GM21367 (cell line): ENCODE results near the gene RNASET2.

Experiments
- ATAC-seq: cut with Tn5 transposase; IDR thresholded peaks from one replicate; pipeline ENCODE4 v1.9.1; 2021; ENCODE audit not compliant: unreplicated experiment

RNASET2 gene

GRCh38 chr6:166970776-166971175 lies 14.4 kb upstream of the RNASET2 start:
- no peak for ATAC-seq

DNA sequence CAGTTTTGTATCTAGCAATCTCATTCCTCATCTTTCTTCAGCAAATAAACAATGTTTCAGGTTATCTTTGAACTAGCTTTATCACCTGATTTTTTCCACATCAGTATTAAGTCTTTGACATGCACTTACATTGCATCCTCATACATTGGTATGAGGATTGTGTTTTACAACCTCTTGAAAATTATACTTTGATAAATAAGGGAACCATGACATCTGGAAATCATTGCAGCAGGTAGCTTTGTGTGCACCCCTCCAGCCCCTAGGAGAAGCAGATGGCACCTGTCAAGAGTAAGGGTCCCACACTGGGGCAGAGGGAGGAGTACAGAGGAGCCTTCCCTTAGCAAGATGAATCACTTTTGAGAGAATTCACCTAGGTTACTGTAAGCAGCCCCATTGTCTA lies 13.7 kb upstream of the RNASET2 start:
- ATAC-seq, result no peak

GRCh38 chr6:166969390-166970002 lies 13.1 kb upstream of the RNASET2 start:
- no peak for ATAC-seq

DNA sequence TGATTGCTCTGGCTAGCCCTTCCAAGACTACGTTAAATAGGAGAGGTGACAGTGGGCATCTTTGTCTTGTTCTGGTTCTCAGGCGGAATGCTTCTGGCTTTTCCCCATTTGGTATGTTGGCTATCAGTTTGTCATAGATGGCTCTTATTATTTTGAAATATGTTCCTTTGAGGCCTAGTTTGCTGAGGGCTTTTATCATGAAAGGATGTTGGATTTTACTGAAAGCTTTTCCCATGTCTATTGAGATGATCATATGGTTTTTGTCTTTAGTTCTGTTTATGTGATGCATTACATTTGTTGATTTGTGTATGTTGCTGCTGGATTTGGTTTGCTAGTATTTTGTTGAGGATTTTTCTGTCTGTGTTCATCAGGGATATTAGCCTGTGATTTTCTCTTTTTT lies 9.9 kb upstream of the RNASET2 start:
- no peak for ATAC-seq

GRCh38 chr6:166960609-166960978 lies 4.2 kb upstream of the RNASET2 start:
- ATAC-seq, result no peak

- ATAC-seq, result no peak
Observed at GRCh38 chr6:166959911-166960608, 3.7 kb upstream of the RNASET2 start.

- ATAC-seq, result no peak
Observed at GRCh38 chr6:166958926-166959861, 2.8 kb upstream of the RNASET2 start.

- ATAC-seq, result no peak
Observed at GRCh38 chr6:166957805-166958076, 1.4 kb upstream of the RNASET2 start.

DNA sequence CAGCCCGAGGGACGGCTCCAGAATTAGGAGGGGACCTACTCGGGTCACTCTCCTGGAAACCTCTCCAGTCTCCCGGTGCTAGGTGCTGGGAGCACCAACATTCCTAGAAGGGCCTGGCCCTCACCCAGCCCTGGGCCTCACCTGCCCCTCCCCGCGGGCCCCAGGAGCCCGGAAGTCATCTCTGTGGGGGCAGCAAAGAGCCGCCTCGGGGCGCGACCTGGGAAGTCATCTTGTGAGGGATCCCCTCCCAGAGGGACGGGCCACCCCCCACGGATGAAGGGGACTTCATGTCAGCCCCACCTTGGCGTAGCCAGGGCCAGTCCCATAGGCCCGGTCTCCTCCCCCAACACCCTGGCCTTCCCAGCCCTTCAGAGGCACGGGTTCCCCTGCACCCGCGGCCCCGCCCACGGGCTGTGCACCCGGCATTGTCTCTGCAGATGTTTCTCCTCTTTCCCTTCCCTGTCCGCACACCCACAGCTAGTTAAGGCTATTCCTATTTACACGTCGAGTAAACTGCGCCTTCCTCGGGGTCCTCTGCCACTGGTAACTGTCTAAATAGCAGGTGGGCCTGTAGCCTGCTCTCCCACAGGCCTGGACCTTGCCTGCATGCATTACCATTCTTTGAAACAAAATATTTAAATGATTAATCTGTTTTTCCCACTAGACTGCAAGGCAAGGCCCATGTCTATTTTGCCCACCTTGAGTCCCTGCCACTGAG lies 896 bp upstream of the RNASET2 start:
- ATAC-seq, result peak; percentile 34

GRCh38 chr6:166955865-166956443 lies 396 bp downstream of the RNASET2 start:
- peak; percentile 5 for ATAC-seq

DNA sequence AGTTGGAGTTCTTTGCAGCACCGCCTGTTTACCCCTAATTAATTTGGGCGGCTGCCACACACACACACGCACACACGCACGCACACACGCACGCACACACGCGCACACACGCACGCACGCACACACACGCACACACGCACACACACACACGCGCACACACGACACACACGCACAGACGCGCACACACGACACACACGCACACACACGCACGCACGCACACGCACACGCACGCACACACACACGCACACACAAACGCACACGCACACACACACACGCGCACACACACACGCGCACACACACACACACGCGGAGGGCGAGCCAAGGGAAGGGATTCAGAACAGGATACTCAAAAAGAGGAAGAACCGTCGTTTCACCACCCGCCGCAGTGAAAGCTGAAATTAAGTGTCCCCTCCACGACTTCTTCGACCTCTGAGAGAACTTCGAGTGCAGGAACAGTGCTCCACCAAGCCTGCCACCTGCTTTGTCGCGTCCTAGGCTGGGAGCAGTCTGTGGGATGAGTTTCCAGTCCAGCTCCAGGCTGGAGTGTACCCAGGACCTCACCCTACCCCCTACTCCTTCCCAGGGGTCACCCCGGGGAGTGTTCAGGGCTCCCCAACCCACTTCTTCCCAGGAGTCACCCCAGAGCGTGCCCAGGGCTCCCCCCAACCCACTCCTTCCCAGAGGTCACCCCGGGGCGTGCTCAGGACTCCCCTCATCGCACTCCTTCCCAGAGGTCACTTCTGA lies 1.1 kb downstream of the RNASET2 start:
- no peak for ATAC-seq

DNA sequence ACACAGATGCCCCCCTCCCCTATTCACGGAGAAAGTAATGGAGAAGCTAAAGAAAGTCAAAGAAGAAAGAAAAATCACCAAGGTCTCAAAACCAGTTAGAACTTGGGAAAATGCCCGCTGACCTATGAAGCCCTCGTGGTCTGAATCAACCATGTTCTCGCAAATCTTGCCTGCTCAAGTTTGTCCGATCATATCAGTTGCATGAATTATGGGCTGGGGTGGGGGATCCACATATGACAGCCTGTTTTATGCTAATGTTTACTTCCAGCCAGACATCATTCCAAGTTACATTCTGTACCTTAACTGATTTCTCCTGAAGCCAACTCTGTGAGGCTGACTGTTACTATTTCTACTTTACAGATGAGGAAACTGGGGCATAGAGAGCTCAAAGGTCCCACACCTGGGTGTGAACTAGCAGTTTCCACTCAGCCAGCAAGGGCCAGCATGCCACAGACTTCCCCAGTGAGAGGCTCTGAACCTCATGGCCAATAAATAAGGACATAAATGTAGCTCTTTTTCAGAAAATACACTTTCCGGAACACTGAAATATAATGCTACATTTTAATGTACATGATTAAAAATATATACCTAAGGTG lies 2.1 kb downstream of the RNASET2 start:
- ATAC-seq, result no peak

DNA sequence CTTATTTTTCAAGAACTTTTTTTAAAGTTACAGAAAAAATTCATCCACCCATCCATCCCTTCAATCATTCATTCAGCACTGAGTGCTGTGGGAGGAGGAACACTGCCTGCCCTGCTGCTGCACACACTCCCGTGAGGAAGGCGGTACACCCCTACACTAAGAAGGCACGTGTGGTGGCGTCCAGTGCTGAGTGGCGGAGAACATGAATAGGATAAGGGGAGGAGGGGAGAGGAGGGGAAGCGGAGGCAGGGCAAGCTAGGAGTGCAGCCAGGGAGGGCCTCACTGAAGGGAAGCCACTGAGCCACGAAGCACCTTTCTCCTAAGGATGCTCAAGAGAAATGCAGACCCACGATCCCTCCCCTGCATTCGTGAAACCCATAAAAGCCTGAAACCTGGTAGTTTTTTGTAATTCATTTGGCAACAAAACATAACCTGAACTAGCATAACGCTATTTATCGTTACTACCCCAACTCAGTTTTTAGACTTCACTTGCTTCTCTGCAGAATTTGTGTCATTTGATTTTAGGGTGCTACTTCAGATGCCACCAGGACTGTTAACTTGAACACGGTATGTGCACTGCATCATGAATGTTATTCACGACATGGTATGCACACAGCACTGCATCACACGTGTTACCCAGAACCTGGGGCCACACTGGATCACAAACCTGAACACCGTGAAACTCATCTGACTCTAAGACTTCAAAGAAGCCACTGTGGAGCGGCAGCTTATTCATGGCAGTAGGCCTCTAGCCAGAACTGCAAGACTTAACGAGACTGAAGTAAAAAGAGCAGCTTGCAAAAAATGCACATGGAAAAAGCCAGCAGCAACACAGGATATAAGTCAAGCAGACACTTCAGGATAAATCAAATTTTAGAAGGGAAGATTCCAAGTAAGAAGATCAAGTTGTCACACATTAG lies 3.5 kb downstream of the RNASET2 start:
- no peak for ATAC-seq

GRCh38 chr6:166952121-166952520 lies 4.2 kb downstream of the RNASET2 start:
- no peak for ATAC-seq

DNA sequence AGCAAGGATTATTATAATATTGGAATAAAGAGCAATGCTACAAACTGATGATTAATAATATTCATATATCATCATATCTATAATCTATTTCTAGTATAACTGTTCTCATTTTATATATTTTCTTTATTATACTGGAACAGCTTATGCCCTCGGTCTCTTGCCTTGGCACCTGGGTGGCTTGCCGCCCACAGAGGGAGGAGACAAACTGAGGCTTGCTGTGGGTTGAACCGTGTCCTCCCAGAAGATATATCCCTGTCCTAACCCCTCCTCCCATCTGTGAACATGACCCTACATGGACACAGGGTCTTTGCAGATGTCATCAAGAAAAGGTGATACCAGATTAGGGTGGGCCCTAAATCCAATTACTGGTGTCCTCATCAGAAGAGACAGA lies 4.7 kb downstream of the RNASET2 start:
- no peak for ATAC-seq

DNA sequence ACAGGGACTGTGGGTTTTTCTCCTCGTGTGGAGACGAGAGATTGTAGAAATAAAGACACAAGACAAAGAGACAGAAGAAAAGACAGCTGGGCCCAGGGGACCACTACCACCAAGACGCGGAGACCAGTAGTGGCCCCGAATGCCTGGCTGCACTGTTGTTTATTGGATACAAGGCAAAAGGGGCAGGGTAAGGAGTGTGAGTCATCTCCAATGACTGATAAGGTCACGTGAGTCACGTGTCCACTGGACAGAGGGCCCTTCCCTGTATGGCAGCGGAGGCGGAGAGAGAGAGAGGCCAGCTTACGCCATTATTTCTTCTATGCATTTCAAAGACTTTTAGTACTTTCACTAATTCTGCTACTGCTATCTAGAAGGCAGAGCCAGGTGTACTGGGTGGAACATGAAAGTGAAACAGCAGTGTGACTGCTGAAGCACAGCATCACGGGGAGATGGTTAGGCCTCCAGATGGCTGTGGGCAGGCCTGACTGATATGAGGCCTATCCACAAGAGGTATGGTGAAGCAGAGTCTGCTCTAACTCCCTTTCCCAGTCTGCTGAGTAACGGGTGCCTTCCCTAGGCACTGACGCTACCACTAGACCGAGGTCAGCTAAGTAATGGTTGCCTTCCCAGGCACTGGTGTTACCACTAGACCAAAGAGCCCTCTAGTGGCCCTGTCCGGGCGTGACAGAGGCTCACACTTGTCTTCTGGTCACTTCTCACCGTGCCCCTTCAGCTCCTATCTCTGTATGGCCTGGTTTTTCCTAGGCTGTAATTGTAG lies 5.3 kb downstream of the RNASET2 start:
- peak; percentile 93 for ATAC-seq

DNA sequence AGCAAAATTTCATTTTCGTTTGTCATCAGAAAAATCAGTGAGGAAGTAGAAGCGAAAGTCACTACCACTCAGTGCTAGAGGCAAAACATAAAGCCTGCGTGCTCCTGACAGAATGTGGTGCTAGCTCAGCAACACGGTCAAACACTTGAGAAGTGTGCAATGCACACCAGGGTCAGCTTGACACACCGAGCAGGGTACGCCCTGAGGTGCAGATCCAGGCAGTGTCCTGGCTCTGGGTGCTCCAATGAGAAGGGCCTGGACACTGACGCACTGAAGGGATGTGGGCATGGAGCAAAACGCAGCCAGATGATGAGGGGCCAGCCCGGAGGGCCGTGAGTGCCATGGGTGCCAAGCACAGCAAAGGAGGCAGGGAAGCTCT lies 5.9 kb downstream of the RNASET2 start:
- ATAC-seq, result peak; percentile 36
